VCaP (cell line): ENCODE measurements around the gene PAPOLB.
A peak's percentile ranks its signal among the peaks of the same experiment; 100 is the strongest.

Experiments used
- H3K27ac ChIP-seq: fragments of 450-650 bp; 2 replicates; pipeline ENCODE4 v1.5.1; 2017
- CTCF ChIP-seq: fragments of 450-650 bp; conservative IDR thresholded peaks from 2 replicates; pipeline ENCODE4 v1.5.1; 2017; ENCODE audit warnings: mild to moderate bottlenecking, moderate library complexity

PAPOLB gene

GRCh38 chr7:4883372-4884144 is 21.7 kb upstream of the PAPOLB start, which contains the start of gene RADIL:
Gene RADIL (minus strand): TSS chr7:4883716. CDS start chr7:4878139, 5,577 bp downstream.
- peak; percentile 83 for TF ChIP-seq CTCF
- H3K27ac ChIP-seq: peak within 1 kb of the TSS; percentile 8; the same call in 1 of the 2 replicates

GRCh38 chr7:4883033-4883371 is 21.2 kb upstream of the PAPOLB start:
- H3K27ac ChIP-seq: peak overlapping the region; percentile 8; the same call in 1 of the 2 replicates
- TF ChIP-seq CTCF: no peak

DNA sequence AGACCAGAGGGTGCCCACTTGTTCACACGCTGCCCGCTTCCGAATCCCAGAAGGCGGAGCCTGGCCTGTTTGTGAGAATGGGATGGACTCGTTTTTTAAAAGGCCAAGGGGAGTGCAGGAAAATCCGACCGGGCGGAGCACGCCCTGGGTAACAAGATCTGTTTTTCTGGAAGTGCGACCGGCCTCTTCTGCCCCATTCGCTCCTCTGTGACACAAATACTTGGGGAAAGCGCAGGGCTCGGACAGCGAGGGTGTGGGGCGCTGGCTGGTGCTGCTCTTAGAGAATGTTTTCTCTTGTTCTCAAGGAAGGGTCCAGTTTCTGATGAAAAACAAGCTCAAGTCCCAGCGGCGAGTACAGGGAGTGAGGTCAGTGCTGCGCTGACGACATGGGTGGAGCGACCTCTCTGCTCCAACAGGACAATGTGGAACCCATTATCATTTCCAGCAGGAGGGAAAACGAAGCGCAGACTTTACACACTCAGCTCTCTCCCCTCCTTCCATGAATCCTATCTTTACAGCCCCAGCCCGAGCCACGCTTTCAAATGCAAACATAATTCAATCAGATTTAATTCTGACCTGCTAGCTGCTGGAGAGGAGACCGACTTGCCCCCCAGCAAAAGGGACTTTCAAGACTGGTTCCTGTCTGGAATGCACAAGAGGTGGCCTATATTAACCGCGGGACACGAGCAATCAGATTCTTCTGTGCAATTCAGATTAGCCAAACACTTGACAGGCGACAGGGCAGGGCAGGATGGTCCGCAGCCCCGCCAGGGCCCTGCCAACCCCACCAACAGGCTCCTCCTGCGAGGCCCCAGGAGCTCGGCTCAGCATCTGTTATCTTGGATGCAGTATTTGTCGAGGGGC is 20.6 kb upstream of the PAPOLB start:
- TF ChIP-seq CTCF: no peak
- peak overlapping the region; percentile 8; the same call in 1 of the 2 replicates for H3K27ac ChIP-seq

DNA sequence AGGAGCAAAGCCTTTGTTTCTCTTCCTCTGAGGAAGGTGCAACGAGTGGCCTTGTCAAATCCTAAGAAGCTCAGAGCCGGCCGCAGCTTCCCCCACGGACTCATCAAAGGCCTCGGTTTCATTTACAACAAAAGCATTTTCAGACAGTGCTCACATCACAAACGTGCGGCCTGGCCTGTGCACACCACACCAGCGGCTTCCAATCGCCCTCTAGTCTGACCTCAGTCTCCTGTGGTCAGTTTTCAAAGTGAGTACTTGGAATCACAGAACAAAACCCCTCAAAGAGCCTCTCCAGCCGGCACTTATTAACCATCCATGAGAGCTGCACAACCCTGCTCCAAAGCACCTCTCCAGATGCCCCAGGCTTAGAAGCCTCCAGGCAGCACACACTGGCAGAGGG is 18.4 kb upstream of the PAPOLB start:
- no peak for TF ChIP-seq CTCF
- no peak overlapping the region for H3K27ac ChIP-seq

DNA sequence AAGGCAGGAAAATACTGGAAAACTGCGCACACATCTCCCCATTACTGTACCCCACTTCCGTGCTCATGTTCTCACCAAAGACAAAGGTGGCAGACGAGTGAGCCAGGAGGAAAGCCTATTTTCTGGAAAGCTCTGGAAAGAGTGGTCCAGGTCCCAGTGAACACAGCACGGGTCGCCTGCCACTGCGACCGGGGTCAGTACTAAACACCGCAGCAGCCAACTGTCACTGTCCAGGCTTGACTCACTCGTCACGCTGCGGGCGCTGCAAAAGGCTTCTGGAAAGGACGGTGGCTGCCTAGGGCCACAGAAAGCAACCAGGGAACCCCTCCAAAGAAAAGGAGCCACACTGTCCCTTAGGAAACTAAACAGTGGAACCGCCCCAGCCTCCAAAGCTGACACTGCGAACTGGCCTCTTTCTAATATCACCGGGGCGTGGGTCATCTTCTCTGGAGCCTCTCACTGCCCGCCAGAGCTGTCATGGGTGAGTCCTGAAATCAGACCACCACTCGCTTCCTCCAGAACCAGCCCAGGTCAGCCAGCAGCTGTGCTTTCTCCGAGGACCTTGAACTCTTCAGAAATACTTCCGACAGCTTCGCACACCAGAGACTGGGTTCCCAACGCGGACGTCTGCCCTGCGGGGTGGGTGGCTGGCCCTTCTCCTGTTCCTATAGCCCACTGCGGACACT is 17.7 kb upstream of the PAPOLB start:
- no peak for TF ChIP-seq CTCF
- no peak overlapping the region for H3K27ac ChIP-seq

DNA sequence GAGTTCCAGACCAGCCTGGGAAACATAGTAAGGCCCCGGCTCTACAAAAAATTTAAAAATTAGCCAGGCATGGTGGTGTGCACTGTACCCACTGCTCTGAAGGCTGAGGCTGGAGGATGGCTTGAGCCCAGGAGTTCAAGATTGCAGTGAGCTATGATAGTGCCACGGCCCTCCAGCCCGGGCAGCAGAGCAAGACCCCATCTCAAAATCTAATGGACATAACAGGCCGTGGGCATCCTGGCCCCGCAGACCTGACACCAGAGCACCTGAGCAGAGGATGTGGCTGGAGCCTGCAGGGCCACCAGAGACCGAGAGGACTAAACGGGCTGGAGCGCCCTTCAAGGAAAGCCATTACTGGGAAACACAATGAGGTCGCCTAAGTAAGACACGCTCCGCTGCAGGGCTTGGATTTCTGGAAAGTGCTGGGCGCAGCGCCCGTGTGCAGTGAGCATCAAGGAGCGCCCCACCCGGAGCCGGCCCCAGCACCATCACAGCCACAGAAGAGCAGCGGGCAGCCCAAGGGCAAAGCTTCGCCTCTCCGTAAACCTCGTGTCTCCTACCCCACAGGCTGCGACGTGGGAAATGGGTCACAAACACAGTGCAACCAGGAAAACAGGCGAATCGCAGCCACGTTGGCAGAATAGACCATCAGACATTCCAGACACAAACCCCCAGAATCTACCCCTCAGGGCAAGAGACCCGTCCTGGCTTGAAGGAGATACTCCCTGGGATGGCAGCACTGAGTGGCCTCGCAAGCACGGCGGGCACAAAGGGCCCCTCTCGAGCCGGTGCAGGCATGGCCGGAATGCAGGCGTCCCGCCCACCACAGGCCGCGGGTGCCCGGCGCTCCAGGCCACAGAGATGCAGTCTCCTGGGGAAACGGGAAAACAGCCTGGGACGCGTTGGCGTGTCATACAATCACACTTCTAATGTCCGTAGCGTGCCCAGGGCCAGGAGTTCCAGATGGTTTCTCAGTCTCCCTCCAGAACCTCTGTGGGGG is 16.8 kb upstream of the PAPOLB start:
- TF ChIP-seq CTCF: no peak
- H3K27ac ChIP-seq: no peak overlapping the region
